SK-N-SH (cell line): ENCODE results near the gene NCS1. TPM values are rescaled to one million over a fixed set of nuclear protein-coding genes. Genes with fewer than 3 reads are reported as not detected.

Experiments used
- CTCF ChIA-PET: fragments of 300-600, 350-600 bp; formaldehyde crosslinking; extraction: SDS; loops from one replicate; lab custom pipeline; 2021; lab: Yijun Ruan, JAX
- POLR2A ChIA-PET: fragments of 350-600 bp; sonication (Branson Sonifier 250); formaldehyde crosslinking; extraction: SDS; loops from one replicate; lab custom pipeline; 2020; ENCODE audit warnings: antibody characterized with exemption, inconsistent platforms; lab: Yijun Ruan, JAX
- DNase-seq: peaks from one replicate; pipeline ENCODE4 v3.0.0; 2012
- H2AFZ ChIP-seq: fragments of 200-600 bp; sonication (generic); 2 replicates; pipeline ENCODE4 v1.8.1; 2016; ENCODE audit warnings: antibody characterized with exemption, mild to moderate bottlenecking, low read depth
- H3F3A ChIP-seq: fragments of 200-600 bp; sonication (generic); replicated peaks from 2 replicates; pipeline ENCODE3; 2016; ENCODE audit warnings: antibody characterized with exemption, mild to moderate bottlenecking; ENCODE audit not compliant: insufficient read depth
- H3K27ac ChIP-seq, 2 experiments: fragments of 200-500 bp in 1 of 2; fragments of 200-600 bp in 1 of 2; sonication (Bioruptor generic) in 1 of 2; sonication (generic), shearing (Covaris generic) in 1 of 2; 2 replicates each; pipeline versions ENCODE4 v1.5.1 to v1.6.1; 2014 to 2016; ENCODE audit warnings: low read depth in 2 of 2, inconsistent platforms in 1 of 2, low read length in 1 of 2, mild to moderate bottlenecking in 1 of 2, mixed read lengths in 1 of 2
- H3K27me3 ChIP-seq: fragments of 200-600 bp; sonication (generic), shearing (Covaris generic); 2 replicates; pipeline ENCODE4 v1.6.1; 2016; ENCODE audit warnings: mixed run types; ENCODE audit not compliant: insufficient read depth
- H3K36me3 ChIP-seq, 2 experiments: fragments of 200-500 bp in 1 of 2; fragments of 200-600 bp in 1 of 2; sonication (Bioruptor generic) in 1 of 2; sonication (generic) in 1 of 2; replicated peaks in 1 of 2; 2 replicates each; pipeline versions ENCODE3 to v1.5.1; 2014 to 2016; ENCODE audit warnings: low read length in 1 of 2, mild to moderate bottlenecking in 1 of 2; ENCODE audit not compliant: insufficient read depth in 2 of 2, control insufficient read depth in 1 of 2
- H3K4me1 ChIP-seq, 2 experiments: fragments of 200-500 bp in 1 of 2; fragments of 200-600 bp in 1 of 2; sonication (Bioruptor generic) in 1 of 2; sonication (generic), shearing (Covaris generic) in 1 of 2; 2 replicates each; pipeline versions ENCODE4 v1.5.1 to v1.6.1; 2014 to 2016; ENCODE audit warnings: low read depth in 1 of 2, low read length in 1 of 2, mixed run types in 1 of 2; ENCODE audit not compliant: insufficient read depth in 2 of 2, control insufficient read depth in 1 of 2
- H3K4me2 ChIP-seq: fragments of 200-600 bp; sonication (generic), shearing (Covaris generic); 2 replicates; pipeline ENCODE4 v1.6.1; 2017; ENCODE audit warnings: mixed run types
- H3K4me3 ChIP-seq, 2 experiments: fragments of 200-500 bp in 1 of 2; fragments of 200-600 bp in 1 of 2; sonication (Bioruptor generic) in 1 of 2; sonication (generic), shearing (Covaris generic) in 1 of 2; 2 replicates each; pipeline versions ENCODE4 v1.5.1 to v1.8.1; 2014 to 2016; ENCODE audit warnings: low read depth in 2 of 2, inconsistent platforms in 1 of 2, low read length in 1 of 2, mild to moderate bottlenecking in 1 of 2, mixed read lengths in 1 of 2, moderate library complexity in 1 of 2
- H3K79me2 ChIP-seq: fragments of 200-600 bp; sonication (generic); 2 replicates; pipeline ENCODE4 v1.8.1; 2017; ENCODE audit warnings: mild to moderate bottlenecking; ENCODE audit not compliant: insufficient read depth
- H3K9ac ChIP-seq: fragments of 200-600 bp; sonication (generic); 2 replicates; pipeline ENCODE4 v1.6.1; 2017; ENCODE audit warnings: mixed run types
- H3K9me2 ChIP-seq: fragments of 200-600 bp; sonication (generic); 2 replicates; pipeline ENCODE4 v1.6.1; 2017; ENCODE audit warnings: mixed run types
- H3K9me3 ChIP-seq: fragments of 200-600 bp; sonication (generic); 2 replicates; pipeline ENCODE4 v1.6.1; 2017; ENCODE audit warnings: mixed run types, mild to moderate bottlenecking, moderate library complexity
- H4K20me1 ChIP-seq: fragments of 200-600 bp; sonication (generic); 2 replicates; pipeline ENCODE4 v1.6.1; 2017; ENCODE audit warnings: mild to moderate bottlenecking, mixed run types; ENCODE audit not compliant: insufficient read depth
- CHD2 ChIP-seq: fragments of 150-350 bp; IDR thresholded peaks from 2 replicates; pipeline ENCODE4 v1.6.1; 2018; ENCODE audit warnings: low read length; ENCODE audit not compliant: partially characterized antibody
- CTCF ChIP-seq: fragments of 200-600 bp; sonication (generic); IDR thresholded peaks from 2 replicates; pipeline ENCODE4 v1.6.1; 2017; ENCODE audit warnings: antibody characterized with exemption, mild to moderate bottlenecking, moderate library complexity
- ELF1 ChIP-seq: IDR thresholded peaks from 2 replicates; pipeline ENCODE4 v1.4.0; 2012
- EP300 ChIP-seq, 2 experiments: IDR thresholded peaks; 2 replicates each; pipeline versions ENCODE4 v1.4.0 to v1.6.1; 2012; ENCODE audit warnings: borderline replicate concordance in 1 of 2, low read depth in 1 of 2, low read length in 1 of 2
- EZH2phosphoT487 ChIP-seq: fragments of 200-600 bp; sonication (generic); IDR thresholded peaks from 2 replicates; pipeline ENCODE4 v1.6.1; 2017; ENCODE audit warnings: low read depth, mixed run types, mild to moderate bottlenecking, antibody characterized with exemption, moderate library complexity, borderline replicate concordance
- FOSL2 ChIP-seq: IDR thresholded peaks from 2 replicates; pipeline ENCODE4 v1.4.0; 2012; ENCODE audit warnings: low read depth, mild to moderate bottlenecking, moderate library complexity, borderline replicate concordance
- FOXM1 ChIP-seq: IDR thresholded peaks from 2 replicates; pipeline ENCODE4 v1.4.0; 2012; ENCODE audit warnings: low read depth, mild to moderate bottlenecking
- GABPA ChIP-seq: IDR thresholded peaks from 2 replicates; pipeline ENCODE4 v1.4.0; 2012; ENCODE audit warnings: low read depth, mild to moderate bottlenecking
- GATA2 ChIP-seq: sonication (generic); formaldehyde crosslinking; IDR thresholded peaks from 2 replicates; pipeline ENCODE4 v1.5.0; 2020; ENCODE audit warnings: mild to moderate bottlenecking, missing genetic modification reagents
- IRF3 ChIP-seq: fragments of 150-350 bp; IDR thresholded peaks from 2 replicates; pipeline ENCODE4 v1.6.1; 2016; ENCODE audit warnings: mild to moderate bottlenecking, low read depth, low read length
- JUND ChIP-seq: IDR thresholded peaks from 2 replicates; pipeline ENCODE4 v1.4.0; 2012
- MAX ChIP-seq: IDR thresholded peaks from 2 replicates; pipeline ENCODE4 v1.4.0; 2012; ENCODE audit warnings: low read depth
- MEF2A ChIP-seq: IDR thresholded peaks from 2 replicates; pipeline ENCODE4 v1.4.0; 2012; ENCODE audit warnings: low read depth, borderline replicate concordance
- MXI1 ChIP-seq: IDR thresholded peaks from 2 replicates; pipeline ENCODE4 v1.6.1; 2012; ENCODE audit warnings: mild to moderate bottlenecking, low read depth, low read length, improper control_type of control experiment
- NFIC ChIP-seq: IDR thresholded peaks from 2 replicates; pipeline ENCODE4 v1.4.0; 2012; ENCODE audit warnings: borderline replicate concordance
- NRF1 ChIP-seq: IDR thresholded peaks from 2 replicates; pipeline ENCODE4 v1.6.1; 2012; ENCODE audit warnings: low read depth, mild to moderate bottlenecking, low read length
- PBX3 ChIP-seq: IDR thresholded peaks from 2 replicates; pipeline ENCODE4; 2012
- POLR2AphosphoS5 ChIP-seq: IDR thresholded peaks from 2 replicates; pipeline ENCODE4 v1.6.1; 2012; ENCODE audit warnings: low read depth, low read length
- RAD21 ChIP-seq: IDR thresholded peaks from 2 replicates; pipeline ENCODE4 v1.6.1; 2012; ENCODE audit warnings: mild to moderate bottlenecking, low read length
- RCOR1 ChIP-seq: fragments of 150-350 bp; IDR thresholded peaks from 2 replicates; pipeline ENCODE4 v1.6.1; 2017; ENCODE audit warnings: antibody characterized with exemption, low read length
- RFX5 ChIP-seq: IDR thresholded peaks from 2 replicates; pipeline ENCODE4 v1.6.1; 2012; ENCODE audit warnings: mild to moderate bottlenecking, improper control_type of control experiment, low read length
- SIN3A ChIP-seq: IDR thresholded peaks from 2 replicates; pipeline ENCODE4 v1.6.1; 2012; ENCODE audit warnings: low read depth, mild to moderate bottlenecking, low read length, moderate library complexity, borderline replicate concordance
- SMC3 ChIP-seq: IDR thresholded peaks from 2 replicates; pipeline ENCODE4 v1.6.1; 2012; ENCODE audit warnings: low read depth, low read length, improper control_type of control experiment
- TAF1 ChIP-seq: IDR thresholded peaks from 2 replicates; pipeline ENCODE4 v1.6.1; 2012; ENCODE audit warnings: low read depth, mild to moderate bottlenecking, low read length, moderate library complexity, borderline replicate concordance
- TCF12 ChIP-seq: IDR thresholded peaks from 2 replicates; pipeline ENCODE4 v1.4.0; 2012
- TEAD4 ChIP-seq: IDR thresholded peaks from 2 replicates; pipeline ENCODE4 v1.4.0; 2012; ENCODE audit warnings: mild to moderate bottlenecking, borderline replicate concordance; ENCODE audit not compliant: insufficient read depth
- USF2 ChIP-seq: fragments of 150-350 bp; IDR thresholded peaks from 2 replicates; pipeline ENCODE4 v1.6.1; 2017; ENCODE audit warnings: antibody characterized with exemption, low read length, low read depth, borderline replicate concordance
- YY1 ChIP-seq: IDR thresholded peaks from 2 replicates; pipeline ENCODE4 v1.4.0; 2012; ENCODE audit warnings: low read depth, mild to moderate bottlenecking
- WGBS: methylation state at CpG from one replicate; pipeline ENCODE4 v1.1.6; 2017; ENCODE audit warnings: low lambda C conversion rate; 5-methylcytosine and 5-hydroxymethylcytosine counted together
- polyA plus RNA-seq, 3 experiments: library from polyadenylated mRNA; depleted of rRNA; stranded (reverse); fragments of >200 nt; gene quantifications; 2 replicates each; pipeline ENCODE4 v1.2.3, GENCODE V29; 2012

NCS1 gene
- polyA plus RNA-seq, 1 of the 3 experiments (the other 2 are of a cell fraction): 40.6 TPM

GRCh38 chr9:130128733-130129431, 43.3 kb upstream of the NCS1 start:
- Histone ChIP-seq H3K36me3 (peaks cover 13 to 19% of the 10 kb centered on the region in 2 experiments), H2AFZ (peak overlapping the region; percentile 40), H3K27me3 (no peaks in the 10 kb centered on the region), H3K9ac (peak overlapping the region; percentile 72), H3K9me2 (no peaks in the 10 kb centered on the region), H3K4me2 (peak overlapping the region; percentile 53), H3K27ac (peak overlapping the region; percentile 77 to 98), H4K20me1 (no peaks in the 10 kb centered on the region), H3K79me2 (no peaks in the 10 kb centered on the region), H3K4me1 (peaks cover 13 to 21% of the 10 kb centered on the region in 2 experiments), H3F3A (peaks cover 35% of the 10 kb centered on the region), H3K4me3 (peak overlapping the region in 1 of 2 experiments; percentile 21; a peak in 1 of 4 replicates), H3K9me3 (no peaks in the 10 kb centered on the region)
- no peak for DNase-seq
- 17% methylated on average over 14 of the region's 14 CpGs for WGBS
- POLR2A ChIA-PET: no interaction called here
- CTCF ChIA-PET: interaction anchor here (1.6 to 1.9 kb wide), 2 partner anchors 21 to 91 kb away, joined by 3 to 6 read pairs; no protein-coding TSS in a partner anchor
- peak; percentile 10; the same call in 1 of the 2 replicates for TF ChIP-seq NFIC
- no peak for TF ChIP-seq CHD2
- no peak for TF ChIP-seq NRF1
- no peak for TF ChIP-seq RCOR1
- no peak; the same call in 1 of the 2 replicates for TF ChIP-seq SIN3A
- no peak for TF ChIP-seq MXI1
- no peak for TF ChIP-seq ELF1
- TF ChIP-seq GABPA: no peak
- TF ChIP-seq MEF2A: no peak
- TF ChIP-seq JUND: peak; percentile 74
- TF ChIP-seq RFX5: no peak
- peak; percentile 73 for TF ChIP-seq MAX
- TF ChIP-seq EZH2phosphoT487: no peak
- TF ChIP-seq RAD21: no peak
- peak; percentile 79 for TF ChIP-seq YY1
- TF ChIP-seq USF2: no peak
- peak; percentile 84 for TF ChIP-seq FOSL2
- no peak for TF ChIP-seq GATA2
- TF ChIP-seq SMC3: no peak
- peak; percentile 47; the same call in 1 of the 2 replicates for TF ChIP-seq PBX3
- TF ChIP-seq POLR2AphosphoS5: peak; percentile 48; the same call in 1 of the 2 replicates
- TF ChIP-seq EP300 (IDR thresholded peaks at IDR 0.05; ENCODE audit: borderline replicate concordance in 1 of 2, low read depth in 1 of 2, low read length in 1 of 2): 0 out of 4 replicates have a peak, but pooled peaks of 1 of the 2 experiments have one; percentile 38
- TF ChIP-seq TCF12: peak; percentile 74
- 0 out of 2 replicates have a peak, but pooled peaks have one; percentile 27 for TF ChIP-seq TEAD4
- TF ChIP-seq FOXM1: no peak
- TF ChIP-seq CTCF: no peak
- TF ChIP-seq IRF3: no peak
- TF ChIP-seq TAF1: no peak
